Measurements from ENCODE around the gene SORBS2.

DNA sequence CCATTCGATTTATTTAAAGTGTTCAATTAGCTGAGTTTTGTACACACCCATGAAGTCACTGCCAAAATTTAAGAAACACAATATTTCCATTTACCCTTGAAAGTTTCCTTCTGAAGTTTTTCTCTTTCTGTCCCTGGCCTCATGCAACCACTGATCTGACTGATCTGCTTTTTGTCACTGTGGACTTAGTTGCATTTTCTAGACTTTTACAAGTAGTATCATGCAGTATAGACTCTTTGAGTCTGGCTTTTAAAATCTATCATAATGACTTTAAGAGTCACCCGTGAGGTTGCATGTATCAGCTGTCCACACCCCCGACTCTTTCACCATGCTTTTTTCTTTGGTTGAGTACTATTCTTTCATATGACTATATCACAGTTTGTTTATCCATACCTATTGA is 247.6 kb downstream of the SORBS2 start:
- no peak for TF ChIP-seq CTCF (IDR thresholded peaks at IDR 0.05; ENCODE audit: extremely low read depth in 1 of 2, insufficient read depth in 1 of 2, low read depth in 1 of 2, low read length in 2 of 2)
- no peak for TF ChIP-seq EZH2 (IDR thresholded peaks at IDR 0.05; ENCODE audit: borderline replicate concordance, low read depth, low read length, severe bottlenecking)
- no peak for TF ChIP-seq MYC (IDR thresholded peaks at IDR 0.05; ENCODE audit: low read depth, low read length)
- no peak for TF ChIP-seq POLR2A (IDR thresholded peaks at IDR 0.05; ENCODE audit: low read depth, low read length)
- TF ChIP-seq POLR2AphosphoS5 (IDR thresholded peaks at IDR 0.05; ENCODE audit: insufficient read depth, low read depth, low read length): no peak
- TF ChIP-seq, protein P1, sequence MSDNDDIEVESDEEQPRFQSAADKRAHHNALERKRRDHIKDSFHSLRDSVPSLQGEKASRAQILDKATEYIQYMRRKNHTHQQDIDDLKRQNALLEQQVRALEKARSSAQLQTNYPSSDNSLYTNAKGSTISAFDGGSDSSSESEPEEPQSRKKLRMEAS (IDR thresholded peaks at IDR 0.05; ENCODE audit: insufficient read depth, insufficient read length): no peak
- no peak for TF ChIP-seq FOS (IDR thresholded peaks at IDR 0.05; ENCODE audit: borderline replicate concordance, insufficient read depth, low read length)

Data from endothelial cell of umbilical vein (primary cell).